Ishikawa (cell line): ENCODE data around the gene TMEM44.

ENCODE experiments used
- CEBPB ChIP-seq: IDR thresholded peaks from 2 replicates; pipeline ENCODE4 v1.6.1; 2012
- NFIC ChIP-seq: IDR thresholded peaks from 2 replicates; pipeline ENCODE4 v1.6.1; 2012
- RAD21 ChIP-seq: IDR thresholded peaks from 2 replicates; pipeline ENCODE4 v1.6.1; 2012; ENCODE audit warnings: low read depth
- REST ChIP-seq: IDR thresholded peaks from 2 replicates; pipeline ENCODE4 v1.6.1; 2012; ENCODE audit warnings: low read depth, mild to moderate bottlenecking
- TAF1 ChIP-seq: IDR thresholded peaks from 2 replicates; pipeline ENCODE4 v1.6.1; 2012; ENCODE audit warnings: low read depth, mild to moderate bottlenecking
- TCF12 ChIP-seq: IDR thresholded peaks from 2 replicates; pipeline ENCODE4 v1.6.1; 2012; ENCODE audit warnings: low read depth
- TEAD4 ChIP-seq: IDR thresholded peaks from 2 replicates; pipeline ENCODE4 v1.6.1; 2012
- YY1 ChIP-seq: IDR thresholded peaks from 2 replicates; pipeline ENCODE4 v1.6.1; 2012; ENCODE audit warnings: low read depth

- no peak for TF ChIP-seq YY1
- no peak for TF ChIP-seq REST
- TF ChIP-seq TAF1: no peak
- no peak for TF ChIP-seq TEAD4
- no peak for TF ChIP-seq RAD21
- no peak for TF ChIP-seq CEBPB
- no peak for TF ChIP-seq NFIC
- no peak for TF ChIP-seq TCF12
Observed at GRCh38 chr3:194570235-194570634, 63.0 kb downstream of the TMEM44 start.
